Vagina (tissue), 2 donors: ENCODE measurements around the gene RIGI.

Source experiments
- CTCF ChIP-seq, 3 experiments: fragments of 450-650 bp in 2 of 3; fragments of 200-600 bp in 1 of 3; sonication (generic) in 1 of 3; IDR thresholded peaks; one replicate each; pipeline ENCODE4 v1.5.1; 2017 to 2019; ENCODE audit warnings: antibody characterized with exemption in 3 of 3, mild to moderate bottlenecking in 2 of 3, moderate library complexity in 2 of 3
- POLR2A ChIP-seq, 2 donors: fragments of 450-650 bp; IDR thresholded peaks; one replicate each; pipeline ENCODE4 v1.6.1; 2017; ENCODE audit warnings: antibody characterized with exemption in 2 of 2, mild to moderate bottlenecking in 2 of 2, moderate library complexity in 2 of 2
- POLR2AphosphoS5 ChIP-seq, 2 donors: sonication (generic); formaldehyde crosslinking; IDR thresholded peaks; one replicate each; pipeline ENCODE4 v1.9.0; 2017; ENCODE audit warnings: antibody characterized with exemption in 2 of 2, mild to moderate bottlenecking in 2 of 2, low read depth in 1 of 2; ENCODE audit not compliant: insufficient read depth in 1 of 2

- no peak for TF ChIP-seq CTCF (IDR thresholded peaks at IDR 0.05)
- TF ChIP-seq POLR2A (IDR thresholded peaks at IDR 0.05), result no peak
- no peak for TF ChIP-seq POLR2AphosphoS5 (IDR thresholded peaks at IDR 0.05; ENCODE audit: insufficient read depth in 1 of 2, low read depth in 1 of 2)
Measured at GRCh38 chr9:32483343-32483742, 42.7 kb downstream of the RIGI start.
